Mesenchymal stem cell (in vitro differentiated cells and primary cell): Measurements from ENCODE around the gene GNAO1. TPM values are rescaled to one million over a fixed set of nuclear protein-coding genes. Genes with fewer than 3 reads are reported as not detected.

Experiments
- DNase-seq: peaks from one replicate; pipeline ENCODE4 v3.0.0-alpha.2; 2013
- H2AFZ ChIP-seq: one replicate; pipeline ENCODE4 v1.6.1; 2013; ENCODE audit warnings: low read depth, mild to moderate bottlenecking, control low read depth, inconsistent platforms, low read length, moderate library complexity
- H2AK5ac ChIP-seq: 2 replicates; pipeline ENCODE4 v1.6.1; 2013; ENCODE audit warnings: low read length, moderate library complexity, mild to moderate bottlenecking, inconsistent platforms; ENCODE audit not compliant: severe bottlenecking
- H2BK120ac ChIP-seq: one replicate; pipeline ENCODE4 v1.6.1; 2013; ENCODE audit warnings: low read depth, mild to moderate bottlenecking, inconsistent platforms, low read length, moderate library complexity
- H2BK12ac ChIP-seq, 2 experiments: one replicate each; pipeline ENCODE4 v1.6.1; 2013; ENCODE audit warnings: inconsistent platforms in 2 of 2, low read length in 2 of 2, mild to moderate bottlenecking in 2 of 2, moderate library complexity in 2 of 2, control low read depth in 1 of 2
- H2BK15ac ChIP-seq: one replicate; pipeline ENCODE4 v1.6.1; 2013; ENCODE audit warnings: mild to moderate bottlenecking, low read depth, inconsistent platforms; ENCODE audit not compliant: poor library complexity, severe bottlenecking
- H2BK5ac ChIP-seq: 2 replicates; pipeline ENCODE4 v1.6.1; 2013; ENCODE audit warnings: low read depth, mild to moderate bottlenecking, low read length, control low read depth, inconsistent platforms; ENCODE audit not compliant: poor library complexity, severe bottlenecking
- H3K14ac ChIP-seq, 2 experiments: one replicate each; pipeline ENCODE4 v1.6.1; 2013; ENCODE audit warnings: inconsistent platforms in 2 of 2, low read length in 2 of 2, control low read depth in 1 of 2, mild to moderate bottlenecking in 1 of 2, moderate library complexity in 1 of 2
- H3K18ac ChIP-seq, 2 experiments: one replicate each; pipeline ENCODE4 v1.6.1; 2013; ENCODE audit warnings: inconsistent platforms in 2 of 2, low read length in 2 of 2, control low read depth in 1 of 2, low read depth in 1 of 2, mild to moderate bottlenecking in 1 of 2
- H3K23ac ChIP-seq, 2 experiments: one replicate each; pipeline ENCODE4 v1.6.1; 2013; ENCODE audit warnings: inconsistent platforms in 2 of 2, low read length in 2 of 2, mild to moderate bottlenecking in 2 of 2, moderate library complexity in 2 of 2, control low read depth in 1 of 2
- H3K27ac ChIP-seq: 2 replicates; pipeline ENCODE4 v1.5.1; 2013; ENCODE audit warnings: mild to moderate bottlenecking, moderate library complexity, low read length, control low read depth, inconsistent platforms; ENCODE audit not compliant: poor library complexity, severe bottlenecking
- H3K27me3 ChIP-seq, 2 experiments: 2 replicates each; pipeline versions ENCODE4 v1.6.1 to v1.7.0; 2013; ENCODE audit warnings: low read length in 2 of 2, mild to moderate bottlenecking in 2 of 2, moderate library complexity in 2 of 2, control low read depth in 1 of 2, inconsistent platforms in 1 of 2; ENCODE audit not compliant: control insufficient read depth in 1 of 2, insufficient read depth in 1 of 2
- H3K36me3 ChIP-seq, 2 experiments: 2 replicates each; pipeline versions ENCODE4 v1.6.1 to v1.7.0; 2013; ENCODE audit warnings: low read length in 2 of 2, control low read depth in 1 of 2, inconsistent platforms in 1 of 2, low read depth in 1 of 2, mild to moderate bottlenecking in 1 of 2; ENCODE audit not compliant: insufficient read depth in 2 of 2, control insufficient read depth in 1 of 2
- H3K4ac ChIP-seq, 2 experiments: one replicate each; pipeline ENCODE4 v1.6.1; 2013; ENCODE audit warnings: inconsistent platforms in 2 of 2, low read length in 2 of 2, mild to moderate bottlenecking in 2 of 2, moderate library complexity in 2 of 2, control low read depth in 1 of 2, low read depth in 1 of 2
- H3K4me1 ChIP-seq: 2 replicates; pipeline ENCODE4 v1.6.1; 2013; ENCODE audit warnings: low read depth, low read length, control low read depth; ENCODE audit not compliant: control insufficient read depth, insufficient read depth
- H3K4me2 ChIP-seq: 2 replicates; pipeline ENCODE4 v1.6.1; 2013; ENCODE audit warnings: low read length, mild to moderate bottlenecking, inconsistent platforms; ENCODE audit not compliant: poor library complexity, severe bottlenecking
- H3K4me3 ChIP-seq, 2 experiments: 2 replicates each; pipeline versions ENCODE4 v1.5.1 to v1.7.0; 2013; ENCODE audit warnings: low read length in 2 of 2, mild to moderate bottlenecking in 2 of 2, control low read depth in 1 of 2, low read depth in 1 of 2; ENCODE audit not compliant: insufficient read depth in 1 of 2
- H3K79me1 ChIP-seq: replicated peaks from 2 replicates; pipeline ENCODE4 v1.6.1; 2013; ENCODE audit warnings: mild to moderate bottlenecking, control low read depth, low read length, inconsistent platforms; ENCODE audit not compliant: poor library complexity, severe bottlenecking
- H3K9ac ChIP-seq: 2 replicates; pipeline ENCODE4 v1.7.0; 2013; ENCODE audit warnings: mild to moderate bottlenecking, low read length, moderate library complexity
- H3K9me3 ChIP-seq: 2 replicates; pipeline ENCODE4 v1.7.0; 2013; ENCODE audit warnings: mild to moderate bottlenecking, low read length; ENCODE audit not compliant: control insufficient read depth
- H4K8ac ChIP-seq: one replicate; pipeline ENCODE4 v1.6.1; 2013; ENCODE audit warnings: inconsistent platforms, mild to moderate bottlenecking, low read length, moderate library complexity
- H4K91ac ChIP-seq: one replicate; pipeline ENCODE4 v1.6.1; 2013; ENCODE audit warnings: mild to moderate bottlenecking, low read length, inconsistent platforms
- WGBS: methylation state at CpG from one replicate; pipeline ENCODE4 v1.1.7; 2013; ENCODE audit warnings: mixed read lengths; 5-methylcytosine and 5-hydroxymethylcytosine counted together
- polyA plus RNA-seq, 2 experiments: library from polyadenylated mRNA; stranded (reverse); fragments of 200-250 nt; gene quantifications; one replicate each; pipeline ENCODE4 v1.2.3, GENCODE V29; 2013

Gene GNAO1
- polyA plus RNA-seq (2013, experiment 1 of 2), result 2.0 TPM
- polyA plus RNA-seq (2013, experiment 2 of 2), result 1.5 TPM

- Histone ChIP-seq H3K4ac (no peak within 1 kb of the TSS), H3K36me3 (peaks cover 0 to 3% of the 10 kb centered on the region in 2 experiments), H2BK5ac (no peak within 1 kb of the TSS), H3K4me2 (peak within 1 kb of the TSS; percentile 92), H4K8ac (no peak within 1 kb of the TSS), H3K18ac (peak within 1 kb of the TSS in 1 of 2 experiments; percentile 24), H3K4me1 (peaks cover 17% of the 10 kb centered on the region), H3K14ac (peak within 1 kb of the TSS in 1 of 2 experiments; percentile 91), H2AFZ (peak within 1 kb of the TSS; percentile 53), H2BK15ac (peak within 1 kb of the TSS; percentile 48), H3K79me1 (no peaks in the 10 kb centered on the region), H3K23ac (peak within 1 kb of the TSS; percentile 69 to 79), H4K91ac (no peak within 1 kb of the TSS), H3K4me3 (peak within 1 kb of the TSS; percentile 54 to 71), H3K9me3 (no peaks in the 10 kb centered on the region), H2BK12ac (no peak within 1 kb of the TSS), H2AK5ac (no peak within 1 kb of the TSS), H3K27ac (no peak within 1 kb of the TSS), H3K9ac (peak within 1 kb of the TSS; percentile 16), H3K27me3 (peaks cover 66 to 68% of the 10 kb centered on the region in 2 experiments), H2BK120ac (no peak within 1 kb of the TSS)
- WGBS, result 1% methylated on average over 43 of the region's 91 CpGs
- peak; percentile 58 for DNase-seq
These were observed at the start of gene GNAO1 for GRCh38 chr16:56191156-56191815. Gene GNAO1 (plus strand): TSS chr16:56191489. CDS start chr16:56192236, 747 bp downstream.

- no peak overlapping the region for H3K4me3 ChIP-seq
- H3K9ac ChIP-seq, result no peak overlapping the region
- H3K36me3 ChIP-seq, result no peaks in the 10 kb centered on the region
- no peak overlapping the region for H4K91ac ChIP-seq
- H3K27ac ChIP-seq, result no peak overlapping the region
- H3K23ac ChIP-seq, result no peak overlapping the region
- H3K14ac ChIP-seq, result no peak overlapping the region
- no peak overlapping the region for H2AFZ ChIP-seq
- no peaks in the 10 kb centered on the region for H3K4me1 ChIP-seq
- no peak overlapping the region for H3K18ac ChIP-seq
- H3K27me3 ChIP-seq, result no peaks in the 10 kb centered on the region
- H3K9me3 ChIP-seq, result no peaks in the 10 kb centered on the region
- no peak overlapping the region for H3K4ac ChIP-seq
- H2AK5ac ChIP-seq, result no peak overlapping the region
- no peak overlapping the region for H2BK5ac ChIP-seq
- no peak overlapping the region for H2BK120ac ChIP-seq
- no peak overlapping the region for H2BK12ac ChIP-seq
- H3K79me1 ChIP-seq, result no peaks in the 10 kb centered on the region
- no peak overlapping the region for H2BK15ac ChIP-seq
- no peak for DNase-seq
- no peak overlapping the region for H4K8ac ChIP-seq
- WGBS, result 69% methylated on average over 1 of the region's 1 CpG
- H3K4me2 ChIP-seq, result no peak overlapping the region
These were observed 47.6 kb upstream of the GNAO1 start for GRCh38 chr16:56143666-56144065.

- H2BK12ac ChIP-seq, result no peak overlapping the region
- no peak overlapping the region for H4K91ac ChIP-seq
- no peaks in the 10 kb centered on the region for H3K36me3 ChIP-seq
- no peak overlapping the region for H3K23ac ChIP-seq
- no peak overlapping the region for H2AFZ ChIP-seq
- H2BK120ac ChIP-seq, result no peak overlapping the region
- H4K8ac ChIP-seq, result no peak overlapping the region
- no peaks in the 10 kb centered on the region for H3K27me3 ChIP-seq
- no peak overlapping the region for H3K14ac ChIP-seq
- 100% methylated on average over 1 of the region's 2 CpGs for WGBS
- H3K9ac ChIP-seq, result no peak overlapping the region
- no peak overlapping the region for H2BK5ac ChIP-seq
- no peak overlapping the region for H2BK15ac ChIP-seq
- H3K4me1 ChIP-seq, result no peaks in the 10 kb centered on the region
- no peaks in the 10 kb centered on the region for H3K79me1 ChIP-seq
- no peak for DNase-seq
- H3K4me3 ChIP-seq, result no peak overlapping the region
- H3K4me2 ChIP-seq, result no peak overlapping the region
- no peak overlapping the region for H2AK5ac ChIP-seq
- H3K9me3 ChIP-seq, result no peaks in the 10 kb centered on the region
- H3K4ac ChIP-seq, result no peak overlapping the region
- no peak overlapping the region for H3K27ac ChIP-seq
- no peak overlapping the region for H3K18ac ChIP-seq
These were observed 45.9 kb upstream of the GNAO1 start for GRCh38 chr16:56145369-56145768.

DNA sequence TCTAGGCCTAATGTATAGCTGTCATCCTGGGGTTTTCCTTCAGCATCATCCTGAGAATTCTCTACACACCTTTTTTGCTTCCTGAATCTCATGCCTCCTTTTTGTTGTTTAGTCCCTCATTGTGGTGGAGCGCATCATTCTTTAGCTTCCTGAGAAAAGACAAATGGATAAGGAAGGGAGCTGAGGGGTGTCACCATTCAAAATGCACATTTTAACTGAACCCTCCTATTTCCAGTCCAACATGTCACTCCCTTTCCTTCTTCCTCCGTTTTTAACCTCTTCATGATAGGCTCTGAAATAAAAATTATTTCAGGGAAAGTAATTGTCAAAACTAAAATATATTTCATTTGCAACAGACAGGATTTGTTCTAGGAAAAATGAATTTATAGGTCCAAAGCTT, 39.7 kb upstream of the GNAO1 start:
- no peak overlapping the region for H2BK12ac ChIP-seq
- H3K14ac ChIP-seq, result no peak overlapping the region
- no peaks in the 10 kb centered on the region for H3K79me1 ChIP-seq
- no peak overlapping the region for H3K23ac ChIP-seq
- H3K4ac ChIP-seq, result no peak overlapping the region
- WGBS, result 100% methylated on average over 1 of the region's 2 CpGs
- no peak overlapping the region for H2BK5ac ChIP-seq
- H4K91ac ChIP-seq, result no peak overlapping the region
- H3K9me3 ChIP-seq, result no peaks in the 10 kb centered on the region
- H3K18ac ChIP-seq, result no peak overlapping the region
- no peak overlapping the region for H3K4me2 ChIP-seq
- H3K4me3 ChIP-seq, result no peak overlapping the region
- no peak overlapping the region for H3K9ac ChIP-seq
- H2BK120ac ChIP-seq, result no peak overlapping the region
- no peaks in the 10 kb centered on the region for H3K36me3 ChIP-seq
- H3K27ac ChIP-seq, result no peak overlapping the region
- no peak overlapping the region for H2AFZ ChIP-seq
- H2BK15ac ChIP-seq, result no peak overlapping the region
- no peaks in the 10 kb centered on the region for H3K27me3 ChIP-seq
- no peak for DNase-seq
- H3K4me1 ChIP-seq, result no peaks in the 10 kb centered on the region
- no peak overlapping the region for H2AK5ac ChIP-seq
- no peak overlapping the region for H4K8ac ChIP-seq
